UCSD-AML1 (cell line): ENCODE measurements around the gene GNA14.
"Not testable (repeated sequence)": the region's sequence is repeated elsewhere in the genome, so short reads cannot be mapped to it uniquely, and the experiment has no call there.

ENCODE experiments used
- DNase-seq: peaks from one replicate; lab custom pipeline; 2025; ENCODE audit not compliant: unreplicated experiment; lab: John Stamatoyannopoulos, UW

GNA14 gene

GRCh38 chr9:77648234-77649108 is at the start of gene GNA14:
Gene GNA14, minus strand, starts transcription at chr9:77648322. Its CDS starts 529 bp downstream, at chr9:77647793.
- peak; percentile 22 for DNase-seq

- DNase-seq: no peak
Measured at GRCh38 chr9:77697238-77697984, 49.3 kb upstream of the GNA14 start.

DNA sequence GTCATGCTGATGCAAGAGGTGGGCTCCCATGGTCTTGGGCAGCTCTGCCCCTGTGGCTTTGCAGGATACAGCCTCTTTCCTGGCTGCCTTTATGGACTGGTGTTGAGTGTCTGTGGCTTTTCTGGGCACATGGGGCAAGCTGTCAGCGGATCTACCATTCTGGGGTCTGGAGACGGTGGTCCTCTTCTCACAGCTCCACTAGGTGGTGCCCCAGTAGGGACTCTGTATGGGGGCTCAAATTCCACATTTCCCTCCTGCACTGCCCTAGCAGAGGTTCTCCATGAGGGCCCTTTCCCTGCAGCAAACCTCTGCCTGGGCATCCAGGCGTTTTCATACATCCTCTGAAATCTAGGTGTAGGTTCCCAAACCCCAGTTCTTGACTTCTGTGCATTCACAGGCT is 42.6 kb upstream of the GNA14 start:
- DNase-seq: not testable (repeated sequence)

GRCh38 chr9:77690119-77690518 is 42.0 kb upstream of the GNA14 start:
- not testable (repeated sequence) for DNase-seq

- not testable (repeated sequence) for DNase-seq
Measured at GRCh38 chr9:77687737-77688136, 39.6 kb upstream of the GNA14 start.

GRCh38 chr9:77680581-77680980 is 32.5 kb upstream of the GNA14 start:
- no peak for DNase-seq

- no peak for DNase-seq
Measured at GRCh38 chr9:77679661-77680368, 31.7 kb upstream of the GNA14 start.

DNA sequence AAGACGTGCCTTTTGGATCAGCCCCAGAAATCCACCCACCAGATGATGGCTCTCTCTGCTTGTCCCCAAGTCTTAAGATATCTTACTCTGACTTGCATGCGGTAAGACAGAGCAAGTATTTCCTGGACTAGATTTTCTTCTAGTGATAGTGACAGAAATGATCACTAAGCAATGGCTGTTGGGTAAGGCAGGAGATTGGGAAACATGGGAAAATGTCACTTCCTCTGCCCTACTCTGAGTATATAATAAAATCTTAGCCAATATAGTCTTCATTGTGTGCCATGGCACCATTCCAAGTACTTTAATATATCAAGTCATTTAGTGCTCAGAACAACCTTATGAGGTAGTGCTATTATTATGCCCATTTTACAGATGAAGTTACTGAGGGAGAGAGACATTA is 31.0 kb upstream of the GNA14 start:
- DNase-seq: no peak

- DNase-seq: no peak
Measured at GRCh38 chr9:77677957-77678535, 29.9 kb upstream of the GNA14 start.

- DNase-seq: no peak
Measured at GRCh38 chr9:77677397-77677796, 29.3 kb upstream of the GNA14 start.

GRCh38 chr9:77673941-77674791 is 26.0 kb upstream of the GNA14 start:
- no peak for DNase-seq

DNA sequence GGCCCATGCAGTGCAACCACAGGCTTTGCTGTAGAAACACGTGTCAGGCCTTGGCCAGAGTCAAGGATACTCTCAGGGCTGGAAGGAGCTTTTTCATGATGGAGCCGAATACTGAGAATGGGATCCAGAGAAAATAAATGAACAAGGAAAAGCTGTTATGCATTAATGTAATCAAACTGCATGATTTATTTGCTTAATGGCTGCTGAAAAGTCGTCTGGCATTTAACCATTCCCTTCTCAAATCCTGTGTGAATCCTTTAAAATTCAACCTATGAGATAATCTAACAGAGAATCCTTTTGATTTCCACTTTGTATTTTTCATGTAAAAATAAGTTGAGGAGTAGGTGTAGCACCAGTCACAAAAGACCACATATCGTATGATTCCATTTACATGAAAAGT is 24.1 kb upstream of the GNA14 start:
- no peak for DNase-seq

- DNase-seq: no peak
Measured at GRCh38 chr9:77667151-77667550, 19.0 kb upstream of the GNA14 start.

DNA sequence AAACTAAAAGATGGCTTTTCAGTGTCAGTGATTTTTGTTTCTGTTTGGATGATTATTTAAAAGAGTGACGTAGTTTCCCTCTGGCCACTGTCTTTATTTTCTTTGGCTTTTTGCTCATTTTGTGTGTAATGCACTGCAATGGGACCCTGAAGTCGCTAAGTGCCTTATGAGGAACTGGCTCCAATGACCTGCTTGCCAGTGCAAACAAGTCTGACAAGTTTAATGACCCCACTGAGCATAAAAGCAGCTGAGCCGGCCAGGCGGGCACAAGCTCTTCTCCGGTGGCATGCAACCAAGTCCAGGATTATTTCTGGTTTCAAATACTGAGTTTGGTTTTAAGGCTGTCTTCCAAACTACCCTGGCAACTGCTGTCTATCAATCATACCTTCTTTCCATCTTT is 15.6 kb upstream of the GNA14 start:
- no peak for DNase-seq

DNA sequence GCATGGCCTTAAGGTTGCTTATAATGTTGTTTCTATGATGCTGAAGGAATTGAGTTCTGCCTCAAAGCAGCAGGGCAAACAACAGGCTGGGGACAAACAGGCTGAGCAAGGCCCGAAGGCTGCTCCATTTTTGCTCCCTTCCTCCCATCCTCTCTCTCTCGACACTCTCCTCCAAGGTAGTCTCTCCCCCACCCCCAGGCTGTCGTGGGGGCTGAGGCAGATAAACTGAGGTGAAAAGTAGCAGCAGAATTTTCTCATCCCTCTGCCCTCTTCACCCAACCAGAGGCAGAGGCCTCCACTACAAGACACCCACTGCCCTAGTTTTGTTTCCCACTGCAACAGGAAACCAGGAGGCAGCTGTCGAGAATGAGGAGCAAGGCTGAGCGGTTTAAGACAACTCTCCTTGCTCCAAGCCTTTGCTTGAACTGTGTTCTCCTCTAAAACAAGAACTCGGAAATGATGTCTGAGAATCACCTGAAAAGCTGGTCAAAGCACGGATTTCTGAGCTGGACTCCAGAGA is 13.5 kb upstream of the GNA14 start:
- DNase-seq: no peak

GRCh38 chr9:77659926-77660325 is 11.8 kb upstream of the GNA14 start:
- no peak for DNase-seq

DNA sequence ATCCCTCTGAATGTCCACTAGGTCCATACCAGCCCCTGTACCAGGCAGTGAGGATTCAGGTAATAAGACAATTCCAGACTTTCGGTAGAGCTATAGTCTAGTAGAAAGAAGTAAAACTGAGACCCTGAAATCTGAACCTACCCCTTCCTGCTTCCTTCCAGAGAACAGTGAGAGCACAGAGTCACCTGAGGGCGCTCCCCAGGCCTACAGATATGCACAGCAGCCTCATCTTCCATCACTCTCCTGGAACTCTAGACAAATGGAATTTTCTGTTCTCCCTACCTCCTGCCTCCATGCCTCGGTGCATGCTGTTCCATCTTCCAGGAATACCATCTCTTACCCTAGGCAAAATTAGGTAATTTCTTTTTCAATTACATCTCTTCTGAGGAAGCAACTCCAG is 3.1 kb upstream of the GNA14 start:
- DNase-seq: no peak

GRCh38 chr9:77649109-77649812 is 1.1 kb upstream of the GNA14 start:
- DNase-seq: no peak
